ENCODE measurements around the gene SCN2B. TPM values are rescaled to one million over a fixed set of nuclear protein-coding genes. Genes with fewer than 3 reads are reported as not detected.
A peak's percentile ranks its signal among the peaks of the same experiment; 100 is the strongest.

SCN2B gene
- total RNA-seq, 2 donors from 2014 or later, result not detected

GRCh38 chr11:118117790-118118601 lies 58.4 kb downstream of the SCN2B start:
- H3K36me3 Mint-ChIP-seq, result no peaks in the 10 kb centered on the region
- no peaks in the 10 kb centered on the region for H3K9me3 Mint-ChIP-seq
- H3K4me1 Mint-ChIP-seq (ENCODE audit: low read depth in 2 of 2), result peaks cover 3 to 7% of the 10 kb centered on the region in 2 donors
- H3K4me3 Mint-ChIP-seq, result no peak overlapping the region
- ATAC-seq, result peak in 1 of 2 donors; percentile 64
- no peak overlapping the region for H3K27ac Mint-ChIP-seq
- no peak for DNase-seq (ENCODE audit: low spot score)
- peaks cover 17 to 23% of the 10 kb centered on the region in 2 donors for H3K27me3 Mint-ChIP-seq

- peak in 1 of 2 donors; percentile 5 for ATAC-seq
- Mint-ChIP-seq H3K9me3 (no peaks in the 10 kb centered on the region), H3K4me1 (ENCODE audit: low read depth in 2 of 2) (peaks cover 3 to 7% of the 10 kb centered on the region in 2 donors), H3K27ac (no peak overlapping the region), H3K27me3 (peaks cover 15 to 23% of the 10 kb centered on the region in 2 donors), H3K4me3 (no peak overlapping the region), H3K36me3 (no peaks in the 10 kb centered on the region)
- no peak for DNase-seq (ENCODE audit: low spot score)
Observed at GRCh38 chr11:118115048-118115447, 61.4 kb downstream of the SCN2B start.

GRCh38 chr11:118114266-118114665 lies 62.2 kb downstream of the SCN2B start:
- DNase-seq (ENCODE audit: low spot score) (no peak), ATAC-seq (no peak)
- H3K9me3 Mint-ChIP-seq, result no peaks in the 10 kb centered on the region
- no peak overlapping the region for H3K27ac Mint-ChIP-seq
- H3K36me3 Mint-ChIP-seq, result no peaks in the 10 kb centered on the region
- H3K27me3 Mint-ChIP-seq, result peaks cover 11 to 21% of the 10 kb centered on the region in 2 donors
- no peak overlapping the region for H3K4me3 Mint-ChIP-seq
- peaks cover 3 to 7% of the 10 kb centered on the region in 2 donors for H3K4me1 Mint-ChIP-seq (ENCODE audit: low read depth in 2 of 2)

- H3K9me3 Mint-ChIP-seq, result no peaks in the 10 kb centered on the region
- H3K27me3 Mint-ChIP-seq, result peaks cover 3 to 12% of the 10 kb centered on the region in 2 donors
- H3K4me1 Mint-ChIP-seq (ENCODE audit: low read depth in 2 of 2), result peaks cover 3 to 6% of the 10 kb centered on the region in 2 donors
- DNase-seq (ENCODE audit: low spot score), result no peak
- no peaks in the 10 kb centered on the region for H3K36me3 Mint-ChIP-seq
- no peak overlapping the region for H3K27ac Mint-ChIP-seq
- no peak for ATAC-seq
- H3K4me3 Mint-ChIP-seq, result no peak overlapping the region
Observed at GRCh38 chr11:118112711-118113430, 63.6 kb downstream of the SCN2B start.

Other genes starting within 250 kb of the SCN2B start
- under 1 TPM; 0.19 to 0.36 TPM for gene TMPRSS13, start 247.2 kb downstream of the SCN2B start, total RNA-seq
- gene IL10RA, start 190.2 kb downstream of the SCN2B start, total RNA-seq, result 10 to 100 TPM; 59.8 to 83.6 TPM
- gene TMPRSS4, start 99.6 kb downstream of the SCN2B start, total RNA-seq, result under 1 TPM in 1 of 2 donors, not detected in 1; 0.19 TPM
- not detected for gene SMIM35, start 89.7 kb downstream of the SCN2B start, total RNA-seq
- not detected for gene SCN4B, start 23.8 kb downstream of the SCN2B start, total RNA-seq
- gene JAML, start 48.4 kb upstream of the SCN2B start, total RNA-seq, result 1 to 10 TPM; 1.4 to 8.5 TPM
- gene MPZL3, start 75.7 kb upstream of the SCN2B start, total RNA-seq, result 10 to 100 TPM; 10.8 to 12.8 TPM
- under 1 TPM in 1 of 2 donors, not detected in 1; 0.45 TPM for gene MPZL2, start 87.7 kb upstream of the SCN2B start, total RNA-seq
- gene CD3E, start 128.1 kb upstream of the SCN2B start, total RNA-seq, result 100 to 1,000 TPM in 1 of 2 donors, 10 to 100 TPM in 1; 25.7 to 148 TPM
- gene CD3D, start 166.1 kb upstream of the SCN2B start, total RNA-seq, result 100 to 1,000 TPM in 1 of 2 donors, 10 to 100 TPM in 1; 30.5 to 161 TPM
- gene CD3G, start 167.7 kb upstream of the SCN2B start, total RNA-seq, result 10 to 100 TPM in 1 of 2 donors, 1 to 10 TPM in 1; 7.1 to 49.4 TPM
- 10 to 100 TPM; 45.0 to 58.8 TPM for gene UBE4A, start 183.0 kb upstream of the SCN2B start, total RNA-seq
- gene ATP5MG, start 225.0 kb upstream of the SCN2B start, total RNA-seq, result 100 to 1,000 TPM; 183 to 189 TPM

All from natural killer cell treated with Interleukin-12 subunit alpha and Interleukin-12 subunit beta and Interleukin-15 and Interleukin-18, amount 100 ng/mL, for 72 hours (primary cell).